ENCODE data around the gene MRPS10.

DNA sequence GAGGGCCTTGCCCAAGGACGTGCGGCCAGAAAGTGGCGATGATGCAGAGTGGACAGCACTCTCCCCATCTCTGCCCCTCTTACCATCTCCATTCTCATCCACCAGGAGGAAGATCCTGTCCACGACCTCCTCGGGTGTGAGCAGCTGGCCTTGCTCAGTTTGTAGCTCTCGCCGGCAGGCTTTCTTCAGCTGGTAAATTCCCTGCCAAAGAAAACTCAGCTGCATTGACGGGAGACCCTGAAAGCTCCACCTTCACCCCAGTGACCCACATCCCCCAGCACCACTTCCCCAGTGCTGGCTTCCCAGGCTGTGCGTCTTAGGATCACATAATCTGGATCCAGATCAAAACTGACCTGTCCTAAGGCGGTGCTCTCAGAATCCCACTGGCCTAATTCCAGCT is 32.1 kb downstream of the MRPS10 start:
- TF ChIP-seq, protein P1, sequence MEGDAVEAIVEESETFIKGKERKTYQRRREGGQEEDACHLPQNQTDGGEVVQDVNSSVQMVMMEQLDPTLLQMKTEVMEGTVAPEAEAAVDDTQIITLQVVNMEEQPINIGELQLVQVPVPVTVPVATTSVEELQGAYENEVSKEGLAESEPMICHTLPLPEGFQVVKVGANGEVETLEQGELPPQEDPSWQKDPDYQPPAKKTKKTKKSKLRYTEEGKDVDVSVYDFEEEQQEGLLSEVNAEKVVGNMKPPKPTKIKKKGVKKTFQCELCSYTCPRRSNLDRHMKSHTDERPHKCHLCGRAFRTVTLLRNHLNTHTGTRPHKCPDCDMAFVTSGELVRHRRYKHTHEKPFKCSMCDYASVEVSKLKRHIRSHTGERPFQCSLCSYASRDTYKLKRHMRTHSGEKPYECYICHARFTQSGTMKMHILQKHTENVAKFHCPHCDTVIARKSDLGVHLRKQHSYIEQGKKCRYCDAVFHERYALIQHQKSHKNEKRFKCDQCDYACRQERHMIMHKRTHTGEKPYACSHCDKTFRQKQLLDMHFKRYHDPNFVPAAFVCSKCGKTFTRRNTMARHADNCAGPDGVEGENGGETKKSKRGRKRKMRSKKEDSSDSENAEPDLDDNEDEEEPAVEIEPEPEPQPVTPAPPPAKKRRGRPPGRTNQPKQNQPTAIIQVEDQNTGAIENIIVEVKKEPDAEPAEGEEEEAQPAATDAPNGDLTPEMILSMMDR (IDR thresholded peaks at IDR 0.05; ENCODE audit: low read depth, low read length, poor library complexity, severe bottlenecking): no peak
- no peak for TF ChIP-seq EZH2phosphoT487 (IDR thresholded peaks at IDR 0.05; ENCODE audit: borderline replicate concordance, low read length)
